Pancreas (tissue), 10 donors: ENCODE results near the gene WDR7. TPM values are rescaled to one million over a fixed set of nuclear protein-coding genes. Genes with fewer than 3 reads are reported as not detected.

Source experiments
- ATAC-seq, 4 donors: fragments of 200-7000 bp; cut with Tn5 transposase; one replicate each; pipeline versions ENCODE4 v1.8.0 to v1.9.1; 2020; ENCODE audit warnings: mild to moderate bottlenecking in 4 of 4, moderate library complexity in 4 of 4
- DNase-seq, 6 donors: peaks; one replicate each; pipeline ENCODE4 v3.0.0-alpha.2; 2020
- FAIRE-seq: peaks from 2 replicates; lab custom pipeline; 2012; peaks lifted over from hg19 to GRCh38; lab: Jason Lieb, UNC
- H3K27ac ChIP-seq, 4 donors: fragments of 200-600 bp; sonication (generic); 1 replicate in 3 of 4; 2 replicates in 1 of 4; pipeline versions ENCODE4 v1.5.0 to v1.8.0; 2020
- H3K27me3 ChIP-seq, 4 donors: fragments of 200-600 bp; one replicate each; pipeline ENCODE4 v1.8.0; 2021
- H3K36me3 ChIP-seq, 3 donors: fragments of 200-600 bp; sonication (generic) in 1 of 3; one replicate each; pipeline versions ENCODE4 v1.5.0 to v1.8.0; 2020 to 2021
- H3K4me1 ChIP-seq, 3 donors: fragments of 200-600 bp; one replicate each; pipeline ENCODE4 v1.8.0; 2021
- H3K4me3 ChIP-seq, 4 donors: fragments of 200-600 bp; sonication (generic) in 2 of 4; one replicate each; pipeline versions ENCODE4 v1.5.0 to v1.8.0; 2020 to 2021
- H3K9me3 ChIP-seq, 4 donors: fragments of 200-600 bp; one replicate each; pipeline ENCODE4 v1.8.0; 2021
- CTCF ChIP-seq, 4 donors: fragments of 200-600 bp; sonication (generic) in 3 of 4; IDR thresholded peaks; one replicate each; pipeline versions ENCODE4 v1.5.0 to v1.8.0; 2021; ENCODE audit warnings: antibody characterized with exemption in 4 of 4
- WGBS, 2 donors: extraction: QIAGEN DNeasy Blood & Tissue Kit; methylation state at CpG; one replicate each; pipeline ENCODE4 v1.1.7; 2013; 5-methylcytosine and 5-hydroxymethylcytosine counted together
- intact Hi-C, 3 donors: fragments of 100-400 bp; cut with DNase I; formaldehyde crosslinking; loops; one replicate each; pipeline versions ENCODE4 v1.11.1 to v1.14.2; 2022
- polyA plus RNA-seq, 2 donors: library from polyadenylated mRNA; stranded (reverse); fragments of 200-250 nt; gene quantifications; one replicate each; pipeline ENCODE4 v1.2.3, GENCODE V29; 2013
- total RNA-seq, 6 donors: library from RNA; stranded (reverse); fragmentation: NEBNext Ultra II Directional in 4 of 6; extraction: Animal tissue kit (Norgen Biotek cat#: 25700) in 4 of 6; gene quantifications; one replicate each; pipeline versions ENCODE4 v1.2.1 to v1.2.4, GENCODE V29; 2021 to 2023
- donor health status: healthy with polysubstance abuse.
- donor health status: DM: no; HTN: no; CAD: no; lungs with moderate emphysema.
- donor health status: DM: no; HTN: no; CAD: no.
- donor health status: control.
- donor health status: control.
- donor health status: Bipolar disorder and iron deficiency.
- donor health status: DM: yes; HTN: yes; CAD: no.
- donor health status: DM: no; HTN: no; CAD: no.
- donor health status: DM: no; HTN: no; CAD: no.
- donor health status: DM: yes; HTN: yes; CAD: no.

Gene WDR7
- total and polyA plus RNA-seq, 8 donors: 2.5 to 14.4 (median 10.3) TPM

GRCh38 chr18:56721491-56721890 is 70.3 kb downstream of the WDR7 start:
- Histone ChIP-seq H3K36me3 (no peaks in the 10 kb centered on the region), H3K27ac (no peak overlapping the region), H3K4me3 (no peak overlapping the region), H3K9me3 (no peaks in the 10 kb centered on the region), H3K27me3 (no peaks in the 10 kb centered on the region), H3K4me1 (no peaks in the 10 kb centered on the region)
- intact Hi-C loops: no loop called here
- ATAC-seq: no peak
- 92 to 94% methylated on average over 3 of the region's 3 CpGs for WGBS, 2 donors
- no peak for DNase-seq
- no peak for TF ChIP-seq CTCF (IDR thresholded peaks at IDR 0.05)
- no peak for FAIRE-seq

GRCh38 chr18:56722518-56722917 is 71.4 kb downstream of the WDR7 start:
- DNase-seq: no peak
- ATAC-seq: no peak
- Histone ChIP-seq H3K27me3 (no peaks in the 10 kb centered on the region), H3K27ac (no peak overlapping the region), H3K36me3 (no peaks in the 10 kb centered on the region), H3K9me3 (no peaks in the 10 kb centered on the region), H3K4me3 (no peak overlapping the region), H3K4me1 (no peaks in the 10 kb centered on the region)
- FAIRE-seq: no peak
- no peak for TF ChIP-seq CTCF (IDR thresholded peaks at IDR 0.05)
- intact Hi-C loops: no loop called here

- no peaks in the 10 kb centered on the region for H3K9me3 ChIP-seq
- FAIRE-seq (no peak), ATAC-seq (no peak), DNase-seq (no peak)
- H3K27ac ChIP-seq: no peak overlapping the region
- no peaks in the 10 kb centered on the region for H3K27me3 ChIP-seq
- no peak overlapping the region for H3K4me3 ChIP-seq
- TF ChIP-seq CTCF (IDR thresholded peaks at IDR 0.05): no peak
- no peaks in the 10 kb centered on the region for H3K36me3 ChIP-seq
- 98 to 100% methylated on average over 1 of the region's 1 CpG for WGBS, 2 donors
- intact Hi-C loops: no loop called here
- H3K4me1 ChIP-seq: no peaks in the 10 kb centered on the region
Observed at GRCh38 chr18:56723068-56723467, 71.9 kb downstream of the WDR7 start.

GRCh38 chr18:56723706-56724105 is 72.5 kb downstream of the WDR7 start:
- no peaks in the 10 kb centered on the region for H3K9me3 ChIP-seq
- no peak overlapping the region for H3K27ac ChIP-seq
- intact Hi-C loops: no loop called here
- H3K4me1 ChIP-seq: no peaks in the 10 kb centered on the region
- DNase-seq (no peak), ATAC-seq (no peak), FAIRE-seq (no peak)
- TF ChIP-seq CTCF (IDR thresholded peaks at IDR 0.05): no peak
- H3K36me3 ChIP-seq: no peaks in the 10 kb centered on the region
- no peaks in the 10 kb centered on the region for H3K27me3 ChIP-seq
- no peak overlapping the region for H3K4me3 ChIP-seq
- WGBS, 2 donors: 99% methylated on average over 2 of the region's 2 CpGs

DNA sequence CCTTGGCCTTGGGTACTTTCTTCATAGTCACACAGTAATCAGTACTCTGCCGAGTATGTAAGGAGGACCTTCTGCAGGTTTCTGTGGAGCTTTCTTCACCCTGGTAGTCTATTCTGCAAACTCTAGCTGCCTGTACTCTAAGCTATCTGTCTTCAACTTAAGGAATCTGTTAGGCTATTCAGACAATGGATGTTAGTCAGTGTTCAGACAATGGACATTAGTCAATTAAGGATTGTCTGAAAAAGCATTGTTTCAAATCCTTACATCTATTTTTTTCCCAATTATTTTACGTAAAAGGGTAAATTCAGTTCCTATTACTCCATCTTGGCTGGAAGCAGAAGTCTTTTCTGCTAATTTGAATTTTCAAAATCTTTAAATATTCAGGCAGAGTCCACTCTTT is 75.7 kb downstream of the WDR7 start:
- no peak for FAIRE-seq

More for the DNA sequence above, 75.7 kb downstream of the WDR7 start:
- no peak for TF ChIP-seq CTCF (IDR thresholded peaks at IDR 0.05)
- 82 to 89% methylated on average over 2 of the region's 2 CpGs for whole genome bisulfite sequencing, 2 donors
- Histone ChIP-seq H3K36me3 (no peaks in the 10 kb centered on the region), H3K27me3 (no peaks in the 10 kb centered on the region), H3K27ac (no peak overlapping the region), H3K4me1 (no peaks in the 10 kb centered on the region), H3K4me3 (no peak overlapping the region), H3K9me3 (no peaks in the 10 kb centered on the region)
- ATAC-seq: no peak
- intact Hi-C loops: no loop called here
- DNase-seq: no peak
